GM12873 (cell line): ENCODE data around the gene ZNF219.
A peak's percentile ranks its signal among the peaks of the same experiment; 100 is the strongest.

ENCODE experiments used
- CTCF ChIP-seq: IDR thresholded peaks from 2 replicates; pipeline ENCODE4 v1.5.1; 2012; ENCODE audit warnings: low read depth, mild to moderate bottlenecking, moderate library complexity, low read length, control low read depth; ENCODE audit not compliant: insufficient read depth; ENCODE audit errors: missing control alignments

ZNF219 gene

GRCh38 chr14:21096978-21097635, 1.3 kb downstream of the ZNF219 start:
- TF ChIP-seq CTCF = no peak

DNA sequence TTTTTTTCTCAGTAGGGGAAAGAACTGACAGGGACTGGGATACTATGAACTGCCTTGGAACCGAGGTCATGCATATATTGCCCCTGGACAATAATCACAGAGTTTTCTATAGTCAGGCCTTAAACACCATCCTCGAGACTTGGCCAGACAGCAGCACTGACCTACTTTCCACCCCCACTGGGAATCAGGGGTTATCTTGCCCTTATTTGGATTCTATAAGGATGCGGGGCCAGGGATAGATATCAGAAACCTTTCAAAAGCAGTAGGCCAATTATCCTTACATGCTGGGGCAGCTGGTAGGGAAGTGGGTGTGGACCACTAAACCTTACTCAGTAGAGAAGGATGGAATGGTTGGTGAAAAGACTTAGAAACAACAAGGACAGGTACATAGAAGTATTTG, 2.0 kb downstream of the ZNF219 start:
- no peak for TF ChIP-seq CTCF

GRCh38 chr14:21095430-21096205, 2.8 kb downstream of the ZNF219 start:
- TF ChIP-seq CTCF = no peak

GRCh38 chr14:21093769-21094681, 4.4 kb downstream of the ZNF219 start:
- no peak for TF ChIP-seq CTCF

DNA sequence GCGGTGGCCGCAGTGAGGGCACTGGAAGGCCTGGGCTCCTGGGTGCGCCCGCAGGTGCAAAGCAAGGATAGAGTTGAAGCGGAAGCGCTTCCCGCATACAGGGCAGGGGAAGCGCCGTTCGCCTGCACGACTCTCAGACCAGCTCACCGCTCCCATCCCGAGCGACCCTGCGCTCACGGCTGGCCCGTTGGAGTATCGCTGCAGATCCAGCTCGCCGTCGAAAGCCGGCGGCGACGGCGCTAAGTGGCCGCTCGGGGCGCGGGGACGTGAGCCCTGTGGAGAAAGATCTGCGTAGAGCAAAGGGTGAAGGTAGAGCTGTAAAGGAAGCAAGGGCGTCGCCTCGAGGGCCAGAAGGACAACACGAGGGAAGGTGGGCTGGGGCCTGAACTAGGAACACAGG, 5.4 kb downstream of the ZNF219 start:
- no peak for TF ChIP-seq CTCF

DNA sequence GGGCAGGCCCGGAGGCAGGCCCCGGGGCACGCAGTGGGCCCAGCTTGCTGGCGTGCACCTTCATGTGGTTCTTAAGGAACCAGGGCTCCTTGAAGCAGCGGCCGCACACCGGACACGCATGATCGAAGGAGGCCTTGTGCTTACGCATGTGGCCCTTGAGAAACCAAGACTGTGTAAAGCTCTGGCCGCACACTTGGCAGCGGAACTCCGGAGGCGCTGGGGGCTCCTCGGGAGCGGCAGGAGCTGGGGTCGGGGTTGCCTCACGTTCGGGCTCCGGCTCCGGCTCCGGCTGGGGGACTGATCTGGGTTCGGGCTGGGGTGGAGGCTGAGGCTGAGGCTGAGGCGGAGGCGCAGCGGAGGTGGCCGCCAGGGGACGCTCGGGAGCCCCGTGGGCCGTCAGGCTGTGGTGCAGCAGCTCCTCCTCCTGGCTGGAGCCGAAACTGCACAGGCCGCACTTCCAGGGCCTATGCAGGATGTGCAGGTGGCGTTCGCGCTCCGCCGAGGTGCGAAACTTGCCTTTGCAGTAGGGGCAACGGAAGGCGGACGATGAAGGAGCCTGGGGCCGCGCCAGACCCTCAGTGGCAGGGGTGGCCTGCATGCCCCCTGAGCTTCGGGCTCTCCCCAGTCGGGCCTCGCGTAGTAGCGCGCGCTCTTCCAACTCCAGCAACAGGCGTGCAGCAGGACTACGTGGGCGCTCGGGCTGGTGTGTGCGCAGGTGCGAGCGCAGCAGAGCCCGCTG, 6.0 kb downstream of the ZNF219 start:
- TF ChIP-seq CTCF = peak; percentile 100
